Neural cell (in vitro differentiated cells): ENCODE measurements around the gene ATOSB.

Experiments used
- EZH2 ChIP-seq: fragments of 200-600, 300-800 bp; shearing (Covaris generic), sonication (generic); IDR thresholded peaks from 2 replicates; pipeline ENCODE4 v1.6.1; 2014; ENCODE audit warnings: antibody characterized with exemption, low read length, borderline replicate concordance, mild to moderate bottlenecking; ENCODE audit not compliant: insufficient read depth, poor library complexity, severe bottlenecking
- MXI1 ChIP-seq: fragments of 450-650 bp; conservative IDR thresholded peaks from 2 replicates; pipeline ENCODE4 v1.6.1; 2014; ENCODE audit warnings: antibody characterized with exemption, mild to moderate bottlenecking; ENCODE audit not compliant: poor library complexity, severe bottlenecking
- RAD21 ChIP-seq: fragments of 450-650 bp; conservative IDR thresholded peaks from 2 replicates; pipeline ENCODE4 v1.6.1; 2014; ENCODE audit warnings: antibody characterized with exemption, mild to moderate bottlenecking, moderate library complexity
- REST ChIP-seq: IDR thresholded peaks from 2 replicates; pipeline ENCODE4 v1.6.1; 2012; ENCODE audit warnings: borderline replicate concordance
- TAF1 ChIP-seq: IDR thresholded peaks from 2 replicates; pipeline ENCODE4 v1.6.1; 2012; ENCODE audit warnings: low read depth
- TF ChIP-seq, protein P1 (sequence below): fragments of 450-650 bp; IDR thresholded peaks from 2 replicates; pipeline ENCODE4 v1.5.1; 2014; ENCODE audit warnings: antibody characterized with exemption, mild to moderate bottlenecking, moderate library complexity; ENCODE audit not compliant: poor library complexity, severe bottlenecking

- TF ChIP-seq, protein P1, sequence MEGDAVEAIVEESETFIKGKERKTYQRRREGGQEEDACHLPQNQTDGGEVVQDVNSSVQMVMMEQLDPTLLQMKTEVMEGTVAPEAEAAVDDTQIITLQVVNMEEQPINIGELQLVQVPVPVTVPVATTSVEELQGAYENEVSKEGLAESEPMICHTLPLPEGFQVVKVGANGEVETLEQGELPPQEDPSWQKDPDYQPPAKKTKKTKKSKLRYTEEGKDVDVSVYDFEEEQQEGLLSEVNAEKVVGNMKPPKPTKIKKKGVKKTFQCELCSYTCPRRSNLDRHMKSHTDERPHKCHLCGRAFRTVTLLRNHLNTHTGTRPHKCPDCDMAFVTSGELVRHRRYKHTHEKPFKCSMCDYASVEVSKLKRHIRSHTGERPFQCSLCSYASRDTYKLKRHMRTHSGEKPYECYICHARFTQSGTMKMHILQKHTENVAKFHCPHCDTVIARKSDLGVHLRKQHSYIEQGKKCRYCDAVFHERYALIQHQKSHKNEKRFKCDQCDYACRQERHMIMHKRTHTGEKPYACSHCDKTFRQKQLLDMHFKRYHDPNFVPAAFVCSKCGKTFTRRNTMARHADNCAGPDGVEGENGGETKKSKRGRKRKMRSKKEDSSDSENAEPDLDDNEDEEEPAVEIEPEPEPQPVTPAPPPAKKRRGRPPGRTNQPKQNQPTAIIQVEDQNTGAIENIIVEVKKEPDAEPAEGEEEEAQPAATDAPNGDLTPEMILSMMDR = no peak
- TF ChIP-seq REST = no peak
- TF ChIP-seq TAF1 = no peak
- no peak for TF ChIP-seq MXI1
- TF ChIP-seq EZH2 = no peak
- no peak for TF ChIP-seq RAD21
Measured at GRCh38 chr9:35067056-35067455, 48.6 kb downstream of the ATOSB start.
